MCF 10A (cell line): ENCODE results near the gene RERE. TPM values are rescaled to one million over a fixed set of nuclear protein-coding genes. Genes with fewer than 3 reads are reported as not detected.

Experiments
- BruUV-seq: library from RNA; stranded (reverse); fragments of 400-500 nt; replicated peaks from 2 replicates; lab custom pipeline; 2021; lab: Mats Ljungman, UMichigan
- CTCF ChIA-PET: fragments of 300-600 bp; sonication (Branson Sonifier 250); formaldehyde crosslinking; extraction: SDS; loops from one replicate; lab custom pipeline; 2021; ENCODE audit warnings: antibody characterized with exemption, inconsistent platforms; lab: Yijun Ruan, JAX
- POLR2A ChIA-PET: fragments of 300-600, 350-650 bp; sonication (Branson Sonifier 250); formaldehyde crosslinking; extraction: SDS; loops from one replicate; lab custom pipeline; 2020; ENCODE audit warnings: antibody characterized with exemption, inconsistent platforms; lab: Yijun Ruan, JAX
- DNase-seq: peaks from one replicate; pipeline ENCODE4 v3.0.0-alpha.2; 2018; ENCODE audit not compliant: unreplicated experiment
- H3K27ac Mint-ChIP-seq: one replicate; pipeline ENCODE4 v1.8.0; 2022; ENCODE audit warnings: mild to moderate bottlenecking, low read depth, mixed read lengths; ENCODE audit not compliant: unreplicated experiment
- H3K27me3 Mint-ChIP-seq: one replicate; pipeline ENCODE4 v1.8.0; 2022; ENCODE audit warnings: mixed read lengths; ENCODE audit not compliant: insufficient read depth, unreplicated experiment
- H3K36me3 Mint-ChIP-seq: one replicate; pipeline ENCODE4 v1.8.0; 2022; ENCODE audit warnings: mild to moderate bottlenecking, moderate library complexity, mixed read lengths; ENCODE audit not compliant: insufficient read depth, unreplicated experiment
- H3K4me1 Mint-ChIP-seq: one replicate; pipeline ENCODE4 v1.8.0; 2022; ENCODE audit warnings: mixed read lengths; ENCODE audit not compliant: insufficient read depth, unreplicated experiment
- H3K4me3 Mint-ChIP-seq: one replicate; pipeline ENCODE4 v1.8.0; 2022; ENCODE audit warnings: mild to moderate bottlenecking, moderate library complexity, mixed read lengths; ENCODE audit not compliant: unreplicated experiment
- H3K9me3 Mint-ChIP-seq: one replicate; pipeline ENCODE4 v1.8.0; 2022; ENCODE audit warnings: mixed read lengths; ENCODE audit not compliant: unreplicated experiment
- CTCF ChIP-seq: fragments of 200-600 bp; IDR thresholded peaks from one replicate; pipeline ENCODE4 v1.8.0; 2022; ENCODE audit warnings: antibody characterized with exemption, mild to moderate bottlenecking; ENCODE audit not compliant: unreplicated experiment
- intact Hi-C: fragments of 100-400 bp; cut with micrococcal nuclease; formaldehyde crosslinking; loops from 2 replicates; pipeline ENCODE4 v1.14.1; 2022
- total RNA-seq: library from RNA; stranded (reverse); gene quantifications from 2 replicates; pipeline ENCODE4 v1.2.3, GENCODE V29; 2022

The RERE gene
- total RNA-seq, 1 experiment from 2014 or later, result 48.4 TPM

GRCh38 chr1:8326265-8326664 is 491.2 kb downstream of the RERE start:
- CTCF ChIA-PET, result interaction anchor here (0.7 to 1.5 kb wide), 2 partner anchors 12 to 343 kb away, joined by 3 read pairs; no protein-coding TSS in a partner anchor
- no TSS peak for BruUV-seq
- no peak for TF ChIP-seq CTCF
- peaks cover 7% of the 10 kb centered on the region for H3K9me3 Mint-ChIP-seq
- H3K4me1 Mint-ChIP-seq, result no peaks in the 10 kb centered on the region
- POLR2A ChIA-PET, result interaction anchor here (0.6 kb wide), 1 partner anchor 17 kb away, joined by 7 read pairs; no protein-coding TSS in a partner anchor
- no peak for DNase-seq
- no peak overlapping the region for H3K27ac Mint-ChIP-seq
- H3K27me3 Mint-ChIP-seq, result no peaks in the 10 kb centered on the region
- H3K4me3 Mint-ChIP-seq, result no peak overlapping the region
- intact Hi-C loops, result no loop called here
- H3K36me3 Mint-ChIP-seq, result no peaks in the 10 kb centered on the region

- CTCF ChIA-PET, result no interaction called here
- POLR2A ChIA-PET, result interaction anchor here (0.6 kb wide), 2 partner anchors 17 to 18 kb away, joined by 3 to 7 read pairs; no protein-coding TSS in a partner anchor
- no peak for DNase-seq
- intact Hi-C loops, result no loop called here
- no peaks in the 10 kb centered on the region for H3K4me1 Mint-ChIP-seq
- no peaks in the 10 kb centered on the region for H3K36me3 Mint-ChIP-seq
- H3K9me3 Mint-ChIP-seq, result peaks cover 8% of the 10 kb centered on the region
- no peak for TF ChIP-seq CTCF
- no peaks in the 10 kb centered on the region for H3K27me3 Mint-ChIP-seq
- BruUV-seq, result no TSS peak
- no peak overlapping the region for H3K4me3 Mint-ChIP-seq
- H3K27ac Mint-ChIP-seq, result no peak overlapping the region
Observed at GRCh38 chr1:8325771-8326170, 491.7 kb downstream of the RERE start.

GRCh38 chr1:8324176-8324810 is 493.1 kb downstream of the RERE start:
- H3K4me3 Mint-ChIP-seq, result no peak overlapping the region
- CTCF ChIA-PET, result no interaction called here

GRCh38 chr1:8323706-8324105 is 493.7 kb downstream of the RERE start:
- H3K27ac Mint-ChIP-seq, result no peak overlapping the region
- peaks cover 8% of the 10 kb centered on the region for H3K9me3 Mint-ChIP-seq
- no peak overlapping the region for H3K4me3 Mint-ChIP-seq
- DNase-seq, result no peak
- H3K36me3 Mint-ChIP-seq, result no peaks in the 10 kb centered on the region
- H3K4me1 Mint-ChIP-seq, result no peaks in the 10 kb centered on the region
- POLR2A ChIA-PET, result no interaction called here
- intact Hi-C loops, result no loop called here
- BruUV-seq, result no TSS peak
- CTCF ChIA-PET, result interaction anchor here (0.7 kb wide), 1 partner anchor 309 kb away, joined by 4 read pairs; no protein-coding TSS in a partner anchor
- TF ChIP-seq CTCF, result no peak
- no peaks in the 10 kb centered on the region for H3K27me3 Mint-ChIP-seq

More at GRCh38 chr1:8324176-8324810, 493.1 kb downstream of the RERE start:
- no peaks in the 10 kb centered on the region for H3K4me1 Mint-ChIP-seq
- no peak overlapping the region for H3K27ac Mint-ChIP-seq
- no peaks in the 10 kb centered on the region for H3K36me3 Mint-ChIP-seq
- POLR2A ChIA-PET, result no interaction called here
- intact Hi-C loops, result no loop called here
- no peak for DNase-seq
- no peaks in the 10 kb centered on the region for H3K27me3 Mint-ChIP-seq
- TF ChIP-seq CTCF, result no peak
- H3K9me3 Mint-ChIP-seq, result peaks cover 8% of the 10 kb centered on the region
- no TSS peak for BruUV-seq
